ENCODE measurements around the gene AKNA.

Gene AKNA

DNA sequence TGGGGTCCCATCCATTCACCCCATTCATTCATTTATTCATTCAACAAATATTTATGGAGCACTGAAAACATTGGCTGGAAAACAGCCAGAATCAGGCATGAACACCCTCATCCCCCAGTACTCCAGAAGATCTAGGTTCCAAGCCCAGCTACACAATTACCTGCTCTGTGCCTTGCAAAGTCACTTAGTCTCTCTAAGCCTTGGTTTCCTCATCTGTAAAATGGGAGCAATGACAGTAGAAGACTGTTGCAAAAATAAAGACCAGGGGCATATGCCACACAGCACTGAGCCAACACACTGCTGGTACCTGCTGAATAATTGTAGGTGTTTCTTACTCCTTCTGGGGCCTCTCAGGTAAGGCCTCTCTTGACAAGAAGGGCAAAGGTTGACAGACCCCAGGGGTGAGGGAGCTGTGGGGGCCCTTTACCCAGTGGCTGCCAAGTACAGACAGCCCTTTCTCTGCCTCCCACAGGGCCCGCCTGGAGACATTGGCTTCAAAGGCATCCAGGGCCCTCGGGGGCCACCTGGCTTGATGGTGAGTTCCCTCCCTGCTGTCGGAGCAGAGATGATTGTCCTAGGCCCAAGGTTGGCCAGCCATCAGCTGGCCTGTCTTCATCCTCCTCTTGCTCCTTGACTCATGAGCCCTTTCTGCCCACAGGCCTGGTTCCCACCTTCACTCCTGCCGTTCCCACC lies 87.5 kb downstream of the AKNA start:
- DNase-seq = no peak

DNA sequence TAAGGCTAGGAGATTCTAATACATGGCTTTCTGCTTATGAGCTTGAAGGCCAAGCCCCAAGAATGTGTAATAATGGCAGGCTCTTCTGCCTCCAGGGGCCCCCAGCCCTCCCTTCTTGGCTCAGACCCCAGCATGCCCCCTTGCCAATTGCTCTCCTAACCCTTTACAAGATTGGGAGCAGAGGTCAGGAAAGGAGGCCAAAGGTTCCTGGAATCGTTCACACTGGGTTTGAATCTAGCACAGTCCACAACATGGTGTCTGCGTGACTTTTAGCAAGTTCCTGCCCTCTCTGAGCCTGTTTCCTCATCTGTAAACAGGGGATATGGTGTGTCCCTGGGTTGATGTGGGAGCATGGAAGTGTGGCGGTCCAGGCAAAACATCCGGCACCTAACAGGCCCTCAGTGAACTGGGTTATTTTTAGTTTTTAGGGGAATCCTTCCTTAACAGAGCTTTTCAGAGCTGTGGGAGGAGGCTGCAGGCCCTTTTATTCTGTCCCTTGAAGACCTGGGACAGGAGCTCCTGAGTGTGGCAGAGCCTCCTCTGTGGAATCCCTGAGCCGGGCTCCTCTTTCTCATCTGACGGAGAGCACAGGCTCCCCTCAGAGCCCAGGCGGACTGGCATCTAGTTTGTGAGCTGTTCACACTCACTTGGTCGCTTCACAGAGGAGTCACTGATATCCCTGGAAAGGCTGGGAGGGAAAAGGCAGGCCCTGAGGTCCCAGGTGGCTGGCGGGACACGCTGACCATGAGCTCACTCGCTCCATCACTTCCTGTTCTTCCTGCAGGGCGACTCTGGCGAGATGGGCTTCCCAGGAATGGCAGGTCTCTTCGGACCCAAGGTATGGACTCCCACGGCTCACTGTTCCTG lies 88.3 kb downstream of the AKNA start:
- DNase-seq = no peak

DNA sequence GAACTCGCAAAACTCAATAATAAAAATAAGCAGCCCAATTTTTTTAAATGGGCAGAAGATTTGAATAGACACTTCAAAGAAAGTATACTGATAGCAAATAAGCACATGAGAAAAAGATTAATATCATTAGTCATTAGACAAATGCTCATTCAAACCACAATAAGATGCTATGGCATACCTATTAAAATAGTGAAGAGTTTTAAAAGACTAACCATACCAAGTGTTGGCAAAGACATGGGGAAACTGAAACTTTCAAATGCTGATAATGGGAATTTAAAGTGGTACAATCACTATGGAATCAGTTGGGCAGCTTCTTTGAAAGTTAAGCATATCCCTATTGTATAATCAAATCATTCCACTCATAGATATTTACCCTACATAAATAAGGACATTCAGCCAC lies 91.4 kb downstream of the AKNA start:
- DNase-seq = no peak

DNA sequence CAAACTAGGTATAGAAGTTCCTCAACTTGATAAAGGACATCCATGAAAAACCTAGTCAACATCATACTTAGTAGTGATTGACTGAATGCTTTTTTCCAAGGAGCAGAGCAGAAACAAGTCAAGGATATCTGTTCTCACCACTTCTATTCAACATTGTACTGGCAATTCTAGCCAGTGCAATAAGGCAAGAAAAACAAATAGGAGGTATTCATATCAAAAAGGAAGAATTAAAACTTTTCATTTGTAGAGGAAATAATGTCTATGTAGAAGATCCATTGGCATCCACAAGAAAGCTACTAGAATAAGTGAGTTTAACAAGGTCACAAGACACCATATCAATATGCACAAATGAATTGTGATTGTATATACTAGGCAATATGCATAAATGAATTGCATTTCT lies 93.1 kb downstream of the AKNA start:
- no peak for DNase-seq

DNA sequence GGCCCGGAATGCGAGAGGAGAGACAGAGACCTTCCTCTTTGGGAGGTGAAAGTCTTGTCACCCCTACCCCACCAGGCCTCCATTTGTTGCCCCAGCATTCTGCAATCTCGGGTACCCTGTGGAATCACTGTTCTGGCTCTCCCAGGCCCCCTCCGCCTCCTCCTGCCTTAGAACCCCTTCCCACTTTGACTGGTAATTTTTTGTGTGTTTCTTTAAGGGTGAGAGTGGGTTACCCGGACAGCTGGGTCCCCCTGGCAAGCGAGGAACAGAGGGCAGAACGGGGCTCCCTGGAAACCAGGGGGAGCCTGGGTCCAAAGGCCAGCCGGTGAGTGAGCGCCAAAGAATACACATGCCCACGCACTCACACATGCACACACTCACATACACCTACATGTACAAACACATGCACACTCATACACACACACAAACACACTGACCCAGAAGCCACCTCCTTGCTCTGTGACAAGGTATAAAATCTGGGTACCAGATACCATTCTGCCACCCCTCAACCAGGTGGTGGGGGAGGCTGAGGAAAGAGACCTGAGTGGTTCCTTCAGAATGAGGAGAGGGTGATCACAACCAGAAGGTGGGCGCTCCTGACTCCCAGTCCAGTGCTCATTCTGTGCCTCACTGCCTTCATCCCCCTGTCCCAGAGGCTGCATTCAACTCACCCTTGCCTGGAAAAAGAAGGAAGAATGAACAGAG lies 95.7 kb downstream of the AKNA start:
- DNase-seq = no peak

DNA sequence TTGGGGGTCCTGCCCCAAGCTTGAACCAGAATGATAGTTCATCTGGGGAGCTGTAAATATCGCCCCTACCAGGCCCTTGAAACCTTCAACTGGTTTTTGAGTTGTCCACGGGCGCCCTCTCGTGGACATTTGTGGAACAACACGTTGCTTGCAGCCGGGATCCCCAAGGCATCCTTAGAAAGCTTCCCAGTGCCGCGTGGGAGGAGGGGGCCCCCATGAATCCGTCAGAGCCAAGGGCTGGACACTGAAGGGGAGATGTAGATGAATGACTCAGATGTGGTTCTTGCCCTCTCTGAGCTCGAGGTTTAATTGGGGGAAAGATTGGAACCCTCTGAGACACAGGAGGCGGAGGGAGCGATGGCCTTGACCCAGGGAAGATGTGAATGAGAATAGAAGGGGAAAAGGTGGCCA lies 96.7 kb downstream of the AKNA start:
- peak; percentile 20 to 76 (median 54) for DNase-seq

DNA sequence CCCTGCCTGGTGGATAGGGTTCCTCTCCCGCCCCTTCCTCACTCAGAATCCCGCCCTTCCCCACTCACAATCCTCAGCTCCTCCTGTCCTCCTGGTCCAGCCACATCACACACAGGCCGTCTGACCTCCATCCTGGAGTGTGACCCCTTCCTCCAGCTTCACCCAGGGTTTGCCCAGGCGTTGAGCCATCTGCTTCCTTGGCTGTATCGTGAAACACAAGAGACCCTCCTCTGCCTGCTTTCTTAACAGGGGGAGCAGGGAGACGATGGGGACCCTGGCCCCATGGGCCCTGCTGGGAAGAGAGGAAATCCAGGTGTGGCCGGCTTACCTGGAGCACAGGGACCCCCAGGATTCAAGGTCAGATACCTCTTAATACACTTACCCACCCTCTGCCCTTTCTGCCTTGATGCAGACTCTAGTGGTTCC lies 97.2 kb downstream of the AKNA start:
- no peak for DNase-seq

DNA sequence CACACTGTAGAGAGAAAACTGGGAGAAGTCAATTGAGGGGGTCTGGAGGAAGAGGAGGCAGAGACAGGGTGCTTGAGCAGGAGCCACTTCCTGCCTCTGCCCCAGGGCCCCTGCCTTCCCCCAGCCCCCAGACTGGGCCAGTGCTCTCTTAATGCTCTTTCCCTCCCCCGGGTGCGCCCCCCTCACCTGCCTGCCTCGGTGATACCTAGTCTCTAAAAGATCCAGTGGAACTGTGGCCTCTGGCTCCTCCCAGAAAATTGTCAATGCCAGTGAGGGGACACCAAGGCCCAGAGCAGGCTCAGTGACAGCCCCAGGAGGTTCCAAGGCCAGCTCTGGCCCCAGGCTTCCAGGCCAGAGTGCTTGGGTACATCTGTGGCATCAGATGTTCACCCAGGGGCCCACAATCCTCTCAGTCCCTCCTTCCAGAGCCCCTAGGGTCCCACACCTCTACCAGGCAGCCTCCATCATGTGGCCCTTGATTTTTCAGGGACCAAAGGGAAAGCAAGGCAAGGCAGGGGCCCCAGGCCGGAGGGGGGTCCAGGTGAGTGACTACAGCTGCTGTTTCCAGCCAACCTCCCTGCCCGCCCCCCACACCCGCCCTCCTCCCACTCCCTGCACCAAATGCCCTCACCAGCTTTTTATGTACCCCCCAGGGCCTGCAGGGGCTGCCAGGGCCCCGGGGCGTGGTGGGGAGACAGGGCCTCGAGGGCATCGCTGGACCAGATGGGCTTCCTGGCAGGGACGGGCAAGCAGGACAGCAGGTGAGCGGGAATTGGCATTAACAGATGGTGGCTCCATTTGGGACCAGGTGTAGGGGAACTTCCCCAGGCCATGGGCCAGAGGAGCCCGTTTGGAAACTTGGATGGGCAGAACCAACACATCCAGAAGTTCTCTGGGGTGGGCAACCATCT lies 98.0 kb downstream of the AKNA start:
- DNase-seq = no peak

DNA sequence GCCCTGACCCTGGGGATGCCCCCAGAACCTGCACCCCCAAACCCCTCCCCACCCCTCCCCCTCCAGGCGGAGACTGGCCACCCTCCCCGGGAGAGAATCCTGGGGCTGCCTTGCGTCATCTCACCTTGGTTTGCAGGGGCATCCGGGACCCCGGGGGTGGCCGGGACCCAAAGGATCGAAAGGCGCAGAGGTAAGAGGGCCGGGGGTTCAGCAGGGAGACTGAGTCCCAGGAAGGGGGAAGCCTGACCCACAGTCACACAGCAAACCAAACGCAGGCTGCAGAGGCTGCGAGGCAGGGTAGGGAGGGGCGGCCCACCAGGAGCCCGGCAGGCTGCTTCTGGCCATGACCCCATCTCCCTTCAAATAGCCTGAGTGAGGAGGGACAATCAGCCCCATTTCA lies 98.7 kb downstream of the AKNA start:
- DNase-seq = no peak

DNA sequence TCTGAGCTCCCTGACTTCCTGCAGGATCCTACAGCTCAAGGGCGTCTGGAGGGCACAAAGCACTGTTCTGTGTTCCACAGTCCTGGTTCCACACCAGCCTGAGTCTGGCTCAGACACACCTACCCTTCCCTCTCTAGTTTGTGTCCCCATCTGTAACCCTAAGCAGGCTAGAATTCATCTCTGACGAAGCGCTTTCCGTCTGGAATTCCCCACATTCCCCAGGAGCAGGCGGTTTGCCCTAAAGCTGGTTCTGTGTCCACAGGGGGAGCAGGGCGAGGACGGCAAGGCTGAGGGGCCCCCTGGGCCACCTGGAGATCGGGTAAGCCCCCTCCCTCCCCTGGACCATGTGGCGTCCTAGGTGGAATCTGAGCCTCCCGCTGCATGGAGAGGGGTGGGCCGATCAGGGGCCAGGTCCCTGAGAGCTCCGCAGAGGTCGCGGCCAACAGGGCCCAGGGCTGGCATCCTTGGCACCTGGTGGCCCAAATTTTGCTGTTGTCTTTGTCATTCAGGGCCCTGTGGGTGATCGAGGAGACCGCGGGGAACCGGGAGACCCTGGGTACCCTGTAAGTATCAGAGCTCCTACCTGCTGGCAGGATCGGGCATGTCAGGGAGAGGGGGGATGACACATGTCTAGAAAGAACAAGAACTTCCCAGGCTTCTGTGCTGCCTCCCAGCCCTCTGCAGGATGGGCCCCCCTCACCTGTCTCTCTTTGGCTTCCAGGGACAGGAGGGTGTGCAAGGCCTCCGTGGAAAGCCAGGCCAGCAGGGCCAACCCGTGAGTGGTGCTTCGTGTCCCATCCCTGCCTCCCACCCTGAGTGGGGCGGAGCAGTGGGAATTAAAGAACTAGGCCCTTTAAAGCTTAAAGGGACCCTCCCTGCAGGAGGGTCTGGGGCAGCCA lies 99.3 kb downstream of the AKNA start:
- no peak for DNase-seq

DNA sequence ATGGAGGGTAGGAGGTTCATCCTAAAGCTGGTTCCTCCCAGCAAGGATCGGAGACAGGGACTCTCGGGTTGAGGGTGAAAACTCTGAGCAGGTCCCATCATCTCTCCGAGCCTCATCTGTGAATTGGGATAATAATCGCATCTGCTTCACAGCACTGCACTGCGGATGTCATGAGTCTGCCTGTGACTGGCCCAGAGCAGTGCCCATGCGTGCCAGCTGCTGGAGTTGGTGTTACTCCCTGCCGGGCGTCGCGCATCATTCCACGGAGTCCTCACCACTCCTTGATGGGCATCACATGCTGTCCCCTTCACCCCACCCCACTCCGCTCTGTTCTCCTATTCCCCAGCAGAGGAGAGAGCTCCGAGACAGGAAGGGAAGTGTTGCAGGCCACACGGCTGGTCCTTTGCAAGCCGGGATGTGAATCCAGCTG lies 100.0 kb downstream of the AKNA start:
- no peak for DNase-seq

DNA sequence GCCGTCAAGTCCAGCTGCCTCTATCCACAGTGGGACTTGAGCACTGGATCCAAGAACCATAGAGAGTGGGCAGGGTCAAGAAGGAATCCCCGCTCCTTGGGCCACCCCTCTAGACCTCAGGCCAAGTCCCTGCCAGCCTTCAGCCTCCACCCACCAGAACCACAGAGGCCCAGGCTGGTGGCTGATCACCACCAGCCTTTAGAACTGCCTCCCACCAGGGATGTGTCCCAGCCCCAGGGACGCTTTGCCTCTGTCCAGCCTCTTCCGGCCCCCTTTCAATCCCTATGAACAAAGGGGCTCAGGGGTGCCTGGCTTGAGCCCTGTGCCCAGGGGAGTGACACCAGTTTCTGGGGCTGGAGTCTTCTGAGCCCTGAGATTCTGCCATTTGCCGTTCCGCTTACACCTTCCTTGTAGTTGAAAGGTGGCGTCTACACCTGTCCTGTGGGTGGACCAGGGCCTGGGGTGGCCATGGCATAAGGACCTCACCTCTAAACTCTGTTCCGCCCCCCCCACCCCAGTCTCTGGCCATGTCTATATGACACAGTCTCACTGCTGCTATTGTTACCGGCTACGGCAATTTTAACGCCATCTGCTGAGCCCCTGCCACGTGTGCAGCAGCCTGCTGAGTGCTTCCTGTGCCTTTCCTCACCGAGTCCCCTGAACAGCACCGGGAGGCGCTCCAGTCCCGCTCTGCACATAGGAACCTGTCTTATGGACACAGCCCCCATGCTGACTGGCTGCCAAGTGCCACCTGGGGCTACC lies 100.6 kb downstream of the AKNA start:
- DNase-seq = no peak

DNA sequence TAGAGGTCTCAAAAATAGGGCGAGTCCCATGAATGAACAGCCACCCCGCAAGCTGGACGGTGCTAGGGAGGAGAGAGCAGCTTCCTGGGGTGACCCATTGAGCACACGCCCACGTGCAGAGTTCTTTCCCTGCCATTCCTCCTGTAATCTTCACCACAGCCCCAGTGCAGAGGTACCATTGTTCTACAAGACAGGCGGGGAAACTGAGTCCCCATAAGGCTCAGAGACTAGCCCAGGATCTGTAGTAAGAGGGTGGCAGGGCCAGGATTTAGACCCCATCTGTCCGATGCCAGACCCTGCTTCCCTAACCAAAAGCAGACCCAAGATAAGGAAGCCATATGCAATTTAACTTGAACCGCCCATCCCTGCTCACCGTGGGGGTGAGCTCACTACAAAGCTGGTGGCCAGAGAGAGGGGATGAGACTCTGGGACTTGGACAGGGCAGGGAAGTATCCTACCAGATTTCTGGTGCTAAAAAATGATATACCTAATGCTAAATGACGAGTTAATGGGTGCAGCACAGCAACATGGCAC lies 101.6 kb downstream of the AKNA start:
- no peak for DNase-seq

DNA sequence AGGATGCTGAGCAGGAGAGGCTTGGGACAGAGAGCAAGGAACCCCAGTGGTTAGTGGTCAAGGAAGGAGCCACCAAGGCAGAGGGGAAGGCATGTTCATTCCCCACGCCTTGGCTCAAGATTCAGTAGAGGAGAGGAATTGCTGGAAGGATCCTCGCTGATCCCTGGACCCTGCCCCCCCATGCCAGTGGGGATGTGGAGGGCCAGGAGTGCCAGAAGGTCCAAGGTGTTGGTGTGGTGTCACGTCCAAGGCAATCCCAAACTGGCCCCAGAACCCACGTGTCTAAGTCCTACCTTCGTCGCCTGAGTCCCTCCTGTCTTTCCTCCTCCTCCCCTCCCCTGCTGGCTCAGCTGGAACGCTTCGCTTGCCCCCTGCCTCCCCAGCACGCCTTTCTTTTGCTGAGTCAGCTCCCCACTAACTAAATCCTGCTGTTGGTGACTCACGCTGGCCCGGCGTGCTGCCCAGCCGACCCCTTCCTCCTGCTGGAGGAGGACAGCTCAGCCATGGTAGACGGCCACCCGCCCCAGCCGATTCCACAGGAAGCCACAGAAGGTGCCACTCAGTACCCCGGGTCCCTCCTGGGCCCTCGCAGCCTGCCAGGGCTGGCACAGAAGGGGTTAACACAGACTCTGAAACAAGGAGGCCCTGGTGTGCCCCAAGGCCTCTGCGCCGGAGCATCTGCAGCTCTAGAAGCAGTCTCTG lies 102.5 kb downstream of the AKNA start:
- no peak for DNase-seq

DNA sequence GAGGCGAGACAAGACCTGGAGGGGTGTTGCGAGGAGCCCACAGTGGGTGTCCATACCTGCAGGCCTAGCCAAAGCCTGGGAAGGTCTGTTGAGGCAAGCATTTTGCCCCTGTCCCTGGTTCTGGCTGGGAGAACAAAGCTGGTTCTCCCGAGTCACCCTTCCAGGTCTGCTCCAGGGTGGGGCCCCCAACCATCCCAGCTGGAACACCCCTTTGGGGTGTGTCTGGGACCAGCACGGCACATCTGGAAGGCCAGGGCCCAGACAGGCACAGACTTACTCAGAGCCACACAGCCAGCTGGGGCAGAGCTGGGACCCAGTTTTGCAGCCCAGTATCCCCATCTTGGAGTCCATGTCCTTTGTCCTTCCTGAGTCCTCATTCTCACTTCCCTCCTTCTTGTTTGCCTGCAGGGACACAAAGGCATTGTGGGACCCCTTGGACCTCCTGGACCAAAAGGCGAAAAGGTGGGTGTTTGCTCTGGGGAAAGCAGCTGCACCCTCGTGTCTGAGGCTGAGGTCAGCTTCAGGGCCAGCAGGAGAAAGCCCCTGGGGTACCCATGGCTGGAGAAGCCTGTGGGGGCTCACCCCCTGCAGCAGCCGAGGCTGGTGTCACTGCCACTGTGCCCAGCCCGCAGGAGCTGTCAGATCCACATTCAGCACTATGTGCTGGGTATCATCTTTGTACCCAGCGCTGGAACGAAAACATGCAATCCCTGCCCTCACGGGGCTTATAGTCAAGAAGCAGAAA lies 103.3 kb downstream of the AKNA start:
- DNase-seq = no peak

Data from stimulated activated naive CD4-positive, alpha-beta T cell (primary cell).